Tibial nerve (tissue), 4 donors: Measurements from ENCODE around the gene ZNF621.

ENCODE experiments used
- EP300 ChIP-seq, 2 donors: sonication (generic); formaldehyde crosslinking; IDR thresholded peaks; one replicate each; pipeline ENCODE4 v1.6.1; 2017; ENCODE audit warnings: antibody characterized with exemption in 2 of 2, mild to moderate bottlenecking in 1 of 2
- POLR2A ChIP-seq, 2 donors: fragments of 450-650 bp; IDR thresholded peaks; one replicate each; pipeline ENCODE4 v1.6.1; 2017; ENCODE audit warnings: antibody characterized with exemption in 2 of 2, mild to moderate bottlenecking in 2 of 2, moderate library complexity in 2 of 2
- TF ChIP-seq, protein P1 (sequence below), 5 experiments: fragments of 200-600 bp in 3 of 5; fragments of 450-650 bp in 2 of 5; sonication (generic) in 3 of 5; IDR thresholded peaks; one replicate each; pipeline ENCODE4 v1.5.1; 2016 to 2019; ENCODE audit warnings: antibody characterized with exemption in 5 of 5, mild to moderate bottlenecking in 3 of 5, moderate library complexity in 2 of 5

DNA sequence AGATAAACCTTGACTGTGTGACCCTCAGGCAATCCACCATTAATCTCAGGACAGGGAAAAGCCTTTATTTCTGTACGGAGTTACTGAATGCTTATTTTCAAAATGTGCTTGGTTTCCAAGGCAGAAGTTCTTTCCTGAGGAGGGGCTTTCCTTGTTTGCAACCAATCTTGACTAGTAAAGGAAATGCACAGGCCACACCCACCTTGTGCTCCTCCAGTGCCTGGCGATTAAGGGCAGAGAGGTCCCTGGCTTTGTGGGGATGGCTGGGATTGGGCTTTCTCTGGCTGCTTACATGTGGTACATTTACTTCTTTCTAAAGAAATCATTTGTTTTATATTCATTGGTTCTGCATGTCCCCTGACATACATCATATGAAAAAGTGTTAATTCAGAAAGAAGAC is 47.8 kb downstream of the ZNF621 start:
- TF ChIP-seq, protein P1, sequence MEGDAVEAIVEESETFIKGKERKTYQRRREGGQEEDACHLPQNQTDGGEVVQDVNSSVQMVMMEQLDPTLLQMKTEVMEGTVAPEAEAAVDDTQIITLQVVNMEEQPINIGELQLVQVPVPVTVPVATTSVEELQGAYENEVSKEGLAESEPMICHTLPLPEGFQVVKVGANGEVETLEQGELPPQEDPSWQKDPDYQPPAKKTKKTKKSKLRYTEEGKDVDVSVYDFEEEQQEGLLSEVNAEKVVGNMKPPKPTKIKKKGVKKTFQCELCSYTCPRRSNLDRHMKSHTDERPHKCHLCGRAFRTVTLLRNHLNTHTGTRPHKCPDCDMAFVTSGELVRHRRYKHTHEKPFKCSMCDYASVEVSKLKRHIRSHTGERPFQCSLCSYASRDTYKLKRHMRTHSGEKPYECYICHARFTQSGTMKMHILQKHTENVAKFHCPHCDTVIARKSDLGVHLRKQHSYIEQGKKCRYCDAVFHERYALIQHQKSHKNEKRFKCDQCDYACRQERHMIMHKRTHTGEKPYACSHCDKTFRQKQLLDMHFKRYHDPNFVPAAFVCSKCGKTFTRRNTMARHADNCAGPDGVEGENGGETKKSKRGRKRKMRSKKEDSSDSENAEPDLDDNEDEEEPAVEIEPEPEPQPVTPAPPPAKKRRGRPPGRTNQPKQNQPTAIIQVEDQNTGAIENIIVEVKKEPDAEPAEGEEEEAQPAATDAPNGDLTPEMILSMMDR (IDR thresholded peaks at IDR 0.05): no peak
- no peak for TF ChIP-seq POLR2A (IDR thresholded peaks at IDR 0.05)
- TF ChIP-seq EP300 (IDR thresholded peaks at IDR 0.05): no peak
